ENCODE results near the gene COL10A1.

The COL10A1 gene

DNA sequence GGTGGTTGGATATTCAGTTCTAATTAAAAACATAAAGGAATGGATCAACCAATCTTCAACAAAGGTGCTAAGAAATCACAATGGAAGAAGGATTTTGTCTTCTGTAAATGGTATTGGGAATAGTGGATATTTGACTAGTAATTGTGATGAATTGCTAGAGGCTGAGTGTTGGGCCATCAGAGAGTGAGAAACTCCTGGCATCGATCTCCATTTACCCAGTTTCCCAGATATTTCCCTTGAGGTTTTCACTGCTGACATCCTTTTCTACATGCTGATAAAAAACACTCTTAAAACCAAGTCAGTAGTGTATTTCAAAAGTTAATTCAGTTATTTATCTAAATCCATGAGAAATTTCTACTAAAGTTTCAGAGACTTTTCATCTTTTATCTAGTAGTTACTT, 40.4 kb upstream of the COL10A1 start:
- TF ChIP-seq, protein P1, sequence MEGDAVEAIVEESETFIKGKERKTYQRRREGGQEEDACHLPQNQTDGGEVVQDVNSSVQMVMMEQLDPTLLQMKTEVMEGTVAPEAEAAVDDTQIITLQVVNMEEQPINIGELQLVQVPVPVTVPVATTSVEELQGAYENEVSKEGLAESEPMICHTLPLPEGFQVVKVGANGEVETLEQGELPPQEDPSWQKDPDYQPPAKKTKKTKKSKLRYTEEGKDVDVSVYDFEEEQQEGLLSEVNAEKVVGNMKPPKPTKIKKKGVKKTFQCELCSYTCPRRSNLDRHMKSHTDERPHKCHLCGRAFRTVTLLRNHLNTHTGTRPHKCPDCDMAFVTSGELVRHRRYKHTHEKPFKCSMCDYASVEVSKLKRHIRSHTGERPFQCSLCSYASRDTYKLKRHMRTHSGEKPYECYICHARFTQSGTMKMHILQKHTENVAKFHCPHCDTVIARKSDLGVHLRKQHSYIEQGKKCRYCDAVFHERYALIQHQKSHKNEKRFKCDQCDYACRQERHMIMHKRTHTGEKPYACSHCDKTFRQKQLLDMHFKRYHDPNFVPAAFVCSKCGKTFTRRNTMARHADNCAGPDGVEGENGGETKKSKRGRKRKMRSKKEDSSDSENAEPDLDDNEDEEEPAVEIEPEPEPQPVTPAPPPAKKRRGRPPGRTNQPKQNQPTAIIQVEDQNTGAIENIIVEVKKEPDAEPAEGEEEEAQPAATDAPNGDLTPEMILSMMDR (IDR thresholded peaks at IDR 0.05; ENCODE audit: control insufficient read depth, insufficient read depth, low read depth, low read length, missing control alignments) = no peak
- H3K4me3 ChIP-seq (ENCODE audit: control insufficient read depth, low read depth, low read length) = no peak overlapping the region
- DNase-seq (ENCODE audit: low read depth) = no peak

DNA sequence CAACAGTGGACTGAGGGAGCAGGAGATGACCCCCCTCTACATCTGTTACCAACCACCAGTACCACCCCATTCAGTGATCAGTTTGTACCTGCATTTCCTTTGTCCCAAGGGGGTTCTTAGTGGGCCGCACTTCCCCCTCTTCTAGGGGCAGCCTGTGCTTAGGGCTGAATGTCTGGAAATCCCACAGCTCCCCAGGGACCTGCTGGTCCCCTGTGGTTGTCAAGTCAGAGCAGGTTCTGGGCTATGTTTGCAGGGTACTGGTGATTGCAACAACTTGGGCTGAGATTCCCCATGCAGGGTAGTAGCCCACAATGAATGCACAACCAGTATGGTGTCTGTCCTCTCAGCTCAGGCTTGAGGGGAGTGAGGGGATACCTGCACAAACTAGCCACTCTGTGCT, 39.7 kb upstream of the COL10A1 start:
- no peak for DNase-seq (ENCODE audit: low read depth)
- no peak overlapping the region for H3K4me3 ChIP-seq (ENCODE audit: control insufficient read depth, low read depth, low read length)
- TF ChIP-seq, protein P1 (IDR thresholded peaks at IDR 0.05; ENCODE audit: control insufficient read depth, insufficient read depth, low read depth, low read length, missing control alignments) = no peak

DNA sequence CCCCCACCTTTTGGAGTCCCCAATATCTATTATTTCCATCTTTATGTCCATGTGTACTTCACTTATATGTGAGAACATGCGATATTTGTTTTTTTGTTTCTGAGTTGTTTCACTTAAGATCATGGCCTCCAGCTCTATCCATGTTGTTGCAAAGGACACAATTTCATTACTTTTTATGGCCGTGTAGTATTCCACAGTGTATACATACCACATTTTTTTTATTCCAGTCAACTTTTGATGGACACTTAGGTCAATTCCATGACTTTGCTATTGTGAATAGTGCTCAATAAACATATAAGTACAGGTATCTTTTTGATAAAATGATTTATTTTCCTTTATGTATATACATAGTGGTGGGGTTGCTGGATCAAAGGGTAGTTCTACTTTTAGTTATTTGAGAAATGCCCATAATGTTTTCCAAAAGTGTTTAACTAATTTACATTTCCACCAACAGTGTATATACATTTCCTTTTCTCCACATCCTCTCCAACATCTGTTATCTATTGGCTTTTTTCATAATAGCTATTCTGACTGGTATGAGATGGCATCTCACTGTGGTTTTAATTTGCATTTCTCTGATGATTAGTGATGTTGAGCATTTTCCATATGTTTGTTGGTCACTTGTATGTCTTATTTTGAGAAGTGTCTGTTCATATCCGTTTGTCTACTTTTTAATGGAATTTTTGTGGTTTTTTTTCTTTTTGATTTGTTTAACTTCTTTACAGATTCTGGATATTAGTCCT, 34.0 kb upstream of the COL10A1 start:
- no peak overlapping the region for H3K4me3 ChIP-seq (ENCODE audit: control insufficient read depth, low read depth, low read length)
- TF ChIP-seq, protein P1 (IDR thresholded peaks at IDR 0.05; ENCODE audit: control insufficient read depth, insufficient read depth, low read depth, low read length, missing control alignments) = no peak
- no peak for DNase-seq (ENCODE audit: low read depth)

DNA sequence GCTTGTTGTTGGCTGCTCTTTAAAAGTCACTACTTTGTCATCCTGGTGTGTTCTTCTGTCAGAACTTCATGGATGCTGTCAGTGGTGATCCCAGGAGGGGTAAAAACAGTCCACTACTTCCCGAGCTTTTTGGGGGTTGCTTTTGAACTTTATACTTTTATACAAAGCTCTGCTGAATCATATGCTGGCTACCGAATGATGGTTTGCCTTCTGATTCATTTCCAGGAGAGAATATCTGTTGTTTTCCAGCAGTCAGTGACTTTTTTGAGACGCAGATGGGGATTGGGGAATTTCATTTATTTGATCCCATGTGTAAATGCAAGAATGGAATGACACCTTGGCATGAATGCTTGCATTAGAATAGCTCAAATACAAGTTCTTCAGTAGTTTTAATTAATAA, 32.7 kb upstream of the COL10A1 start:
- TF ChIP-seq, protein P1 (IDR thresholded peaks at IDR 0.05; ENCODE audit: control insufficient read depth, insufficient read depth, low read depth, low read length, missing control alignments) = no peak
- H3K4me3 ChIP-seq (ENCODE audit: control insufficient read depth, low read depth, low read length) = no peak overlapping the region
- DNase-seq (ENCODE audit: low read depth) = no peak

DNA sequence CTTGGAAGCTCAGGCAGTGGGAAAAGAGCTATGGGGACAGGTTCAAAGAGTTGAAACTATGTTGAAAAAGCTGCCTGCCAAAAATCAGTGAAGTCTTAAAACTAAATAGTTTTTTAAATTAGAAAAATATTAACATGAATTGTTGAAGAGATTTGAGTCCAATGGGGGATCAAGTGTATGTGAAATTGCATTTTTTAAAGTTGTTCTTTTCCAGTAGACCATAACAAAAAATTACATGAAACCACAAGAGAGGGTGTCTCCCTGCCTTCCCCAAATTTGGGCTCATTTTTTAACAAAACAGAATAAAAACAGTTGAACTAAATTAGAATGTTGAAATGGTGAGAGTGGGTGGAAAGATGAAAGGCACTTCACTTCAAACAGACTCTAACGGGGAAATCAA, 31.5 kb upstream of the COL10A1 start:
- DNase-seq (ENCODE audit: low read depth) = no peak
- no peak overlapping the region for H3K4me3 ChIP-seq (ENCODE audit: control insufficient read depth, low read depth, low read length)
- TF ChIP-seq, protein P1 (IDR thresholded peaks at IDR 0.05; ENCODE audit: control insufficient read depth, insufficient read depth, low read depth, low read length, missing control alignments) = no peak

DNA sequence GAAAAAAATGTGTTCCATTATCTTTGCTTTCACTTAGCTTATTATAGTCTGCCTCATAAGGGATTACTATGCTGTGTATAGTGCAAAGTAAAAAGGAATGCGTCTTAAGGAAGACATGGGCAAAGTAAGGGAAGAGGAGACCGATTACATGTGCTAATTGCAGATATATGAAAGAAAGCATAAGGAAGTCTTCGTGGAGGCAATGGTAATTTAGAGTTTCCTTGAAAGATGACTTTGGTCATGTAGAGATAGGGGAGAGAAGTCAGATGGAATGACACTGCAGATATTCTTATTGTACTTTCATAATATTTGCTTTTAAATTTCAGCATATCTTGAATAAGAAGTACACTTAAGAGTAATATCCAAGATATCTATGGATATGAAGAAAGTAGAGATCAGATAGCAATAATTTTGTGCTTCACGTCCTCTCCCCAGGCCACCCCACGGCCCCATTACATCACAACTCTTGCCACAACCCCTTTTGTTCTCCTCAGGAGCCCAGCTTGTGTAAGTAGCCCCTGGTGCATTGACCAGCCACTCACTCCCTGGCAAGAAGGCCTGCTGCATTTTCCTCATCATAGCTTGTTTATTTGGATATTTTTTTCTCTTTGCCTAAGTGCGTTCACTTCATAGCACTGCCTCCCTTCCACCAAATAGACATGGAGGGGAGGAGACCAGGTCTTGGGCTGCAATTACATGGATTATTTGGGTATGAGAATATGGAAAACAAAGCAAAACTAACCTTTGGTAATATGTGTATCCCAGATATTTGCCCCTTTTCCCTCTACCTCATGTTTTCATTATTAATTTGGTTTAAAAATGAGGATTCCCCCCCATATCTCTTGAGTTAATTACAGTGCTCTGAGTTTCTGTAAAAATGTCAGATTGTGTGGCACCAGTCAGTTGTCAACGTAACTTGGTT, 30.7 kb upstream of the COL10A1 start:
- TF ChIP-seq, protein P1 (IDR thresholded peaks at IDR 0.05; ENCODE audit: control insufficient read depth, insufficient read depth, low read depth, low read length, missing control alignments) = no peak
- DNase-seq (ENCODE audit: low read depth) = no peak
- no peak overlapping the region for H3K4me3 ChIP-seq (ENCODE audit: control insufficient read depth, low read depth, low read length)

Data from AG09309 (cell line).